ENCODE measurements around the gene P2RY2. TPM values are rescaled to one million over a fixed set of nuclear protein-coding genes. Genes with fewer than 3 reads are reported as not detected.

P2RY2 gene
- polyA plus RNA-seq, 1 of the 3 experiments (the other 2 are of a cell fraction), result 0.12 TPM

DNA sequence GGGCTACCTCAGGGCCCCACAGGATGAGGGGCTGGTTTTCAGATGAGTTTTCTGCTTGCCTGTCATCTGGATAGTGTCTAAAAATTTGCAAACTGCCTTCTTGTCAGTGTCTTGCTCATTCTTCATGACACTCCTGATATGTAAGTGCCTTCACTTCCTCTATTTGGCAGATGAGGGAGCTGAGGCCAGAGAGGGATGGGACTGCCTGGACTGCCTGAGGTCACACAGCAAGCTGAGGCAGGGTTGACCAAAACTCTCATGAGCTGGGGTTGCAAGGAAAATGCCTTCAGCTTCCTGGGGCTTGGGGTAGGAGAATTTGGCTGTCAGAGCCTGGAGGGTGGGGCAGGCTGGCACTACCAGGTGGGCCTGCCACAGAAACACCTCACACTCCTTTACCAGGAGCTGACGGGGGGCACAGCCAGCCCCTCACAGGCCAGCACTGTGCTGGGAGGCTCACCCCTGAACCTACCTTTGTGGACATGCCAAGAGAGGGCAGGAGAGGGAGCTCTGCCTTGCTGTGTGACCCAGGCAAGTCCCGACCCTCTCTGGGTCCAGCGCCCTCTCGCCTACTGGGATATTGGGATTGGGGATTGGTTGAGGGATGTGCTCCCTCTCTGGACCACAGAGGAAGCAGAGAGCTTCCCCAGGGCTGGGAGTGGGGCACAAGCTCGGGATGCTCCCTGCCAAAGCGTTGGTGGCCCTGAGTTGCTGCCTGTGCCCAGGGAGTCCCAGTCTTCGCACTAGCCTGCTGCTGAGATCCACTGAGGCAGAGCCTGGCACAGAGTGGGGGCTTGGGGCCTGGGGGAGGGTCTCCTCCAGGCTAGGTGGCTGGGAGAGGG lies 52.2 kb downstream of the P2RY2 start:
- Histone ChIP-seq H3K27ac (ENCODE audit: low read depth in 2 of 2, low read length in 1 of 2) (peak overlapping the region in 1 of 2 experiments; percentile 97; a peak in 2 of 4 replicates), H4K20me1 (ENCODE audit: insufficient read depth) (no peaks in the 10 kb centered on the region), H3K4me2 (no peak overlapping the region), H3F3A (replicated peaks; ENCODE audit: insufficient read depth) (no peaks in the 10 kb centered on the region), H3K9me3 (no peaks in the 10 kb centered on the region), H3K4me1 (ENCODE audit: control insufficient read depth in 1 of 2, insufficient read depth in 2 of 2, low read depth in 1 of 2, low read length in 1 of 2) (peaks cover 3 to 59% of the 10 kb centered on the region in 2 experiments; a peak in 2 of 4 replicates), H3K9ac (no peak overlapping the region), H3K27me3 (ENCODE audit: insufficient read depth) (no peaks in the 10 kb centered on the region), H3K9me2 (no peaks in the 10 kb centered on the region), H2AFZ (ENCODE audit: low read depth) (no peak overlapping the region), H3K79me2 (ENCODE audit: insufficient read depth) (no peaks in the 10 kb centered on the region), H3K36me3 (replicated peaks in 1 of 2; ENCODE audit: control insufficient read depth in 1 of 2, insufficient read depth in 2 of 2, low read length in 1 of 2) (no peaks in the 10 kb centered on the region), H3K4me3 (ENCODE audit: low read depth in 2 of 2, low read length in 1 of 2) (no peak overlapping the region)
- ChIA-PET POLR2A (interaction anchor here (1.0 to 1.2 kb wide), 2 partner anchors 25 to 128 kb away, joined by 3 to 4 read pairs; partner anchors contain the start of gene FCHSD2), CTCF (interaction anchor here (1.1 to 15.0 kb wide), 7 partner anchors 12 to 480 kb away, joined by 3 to 179 read pairs (median 5); no protein-coding TSS in a partner anchor)
- 100% methylated on average over 5 of the region's 7 CpGs for WGBS (ENCODE audit: low lambda C conversion rate)
- TF ChIP-seq TAF1 (IDR thresholded peaks at IDR 0.05; ENCODE audit: borderline replicate concordance, low read depth, low read length), result no peak
- no peak for TF ChIP-seq MAX (IDR thresholded peaks at IDR 0.05; ENCODE audit: low read depth)
- peak in 1 of 2 experiments; percentile 27; a peak in 1 of 4 replicates for TF ChIP-seq EP300 (IDR thresholded peaks at IDR 0.05; ENCODE audit: borderline replicate concordance in 1 of 2, low read depth in 1 of 2, low read length in 1 of 2)
- TF ChIP-seq FOSL2 (IDR thresholded peaks at IDR 0.05; ENCODE audit: borderline replicate concordance, low read depth), result no peak
- TF ChIP-seq RAD21 (IDR thresholded peaks at IDR 0.05; ENCODE audit: low read length), result no peak
- TF ChIP-seq TCF12 (IDR thresholded peaks at IDR 0.05), result peak; percentile 13; the same call in 1 of the 2 replicates
- no peak for TF ChIP-seq SMC3 (IDR thresholded peaks at IDR 0.05; ENCODE audit: low read depth, low read length)
- no peak for TF ChIP-seq SIN3A (IDR thresholded peaks at IDR 0.05; ENCODE audit: borderline replicate concordance, low read depth, low read length)
- DNase-seq, result no peak

DNA sequence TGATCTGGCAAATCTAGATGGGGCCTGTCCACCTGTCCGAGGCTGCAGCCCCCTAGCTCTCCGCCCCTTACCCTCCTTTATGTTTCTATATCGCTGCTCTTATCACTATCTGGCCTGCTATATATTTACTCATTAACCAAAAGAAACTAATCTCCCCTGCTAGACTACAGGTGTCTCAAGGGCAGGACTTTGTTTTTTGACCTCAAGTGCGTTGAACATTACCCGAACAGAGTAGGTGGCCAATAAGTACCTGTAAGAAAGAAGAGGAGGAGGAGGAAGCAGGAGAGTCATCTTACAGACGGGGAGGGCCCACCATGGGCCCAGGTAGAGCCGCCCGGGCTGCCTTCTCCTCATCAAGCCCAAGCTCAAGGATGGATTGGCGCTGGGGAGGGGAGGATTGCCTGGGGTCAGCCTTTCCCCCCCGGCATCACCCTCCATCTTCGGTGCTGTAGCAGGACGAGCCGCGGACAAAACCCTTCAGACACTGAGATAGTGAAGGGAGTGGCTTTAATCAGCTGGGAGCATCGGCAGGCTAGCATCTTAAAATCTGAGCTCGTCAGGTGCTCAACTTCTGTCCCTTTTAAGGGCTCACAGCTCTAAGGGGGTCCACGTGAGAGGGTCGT lies 52.9 kb downstream of the P2RY2 start:
- no peak overlapping the region for H3K4me3 ChIP-seq (ENCODE audit: low read depth in 2 of 2, low read length in 1 of 2)
- 77% methylated on average over 10 of the region's 18 CpGs for WGBS (ENCODE audit: low lambda C conversion rate)
- no peaks in the 10 kb centered on the region for H3K79me2 ChIP-seq (ENCODE audit: insufficient read depth)
- DNase-seq, result no peak
- peaks cover 3 to 62% of the 10 kb centered on the region in 2 experiments; a peak in 2 of 4 replicates for H3K4me1 ChIP-seq (ENCODE audit: control insufficient read depth in 1 of 2, insufficient read depth in 2 of 2, low read depth in 1 of 2, low read length in 1 of 2)
- TF ChIP-seq SMC3 (IDR thresholded peaks at IDR 0.05; ENCODE audit: low read depth, low read length) (no peak), EZH2phosphoT487 (IDR thresholded peaks at IDR 0.05; ENCODE audit: borderline replicate concordance, low read depth) (no peak), TCF12 (IDR thresholded peaks at IDR 0.05) (no peak), TEAD4 (IDR thresholded peaks at IDR 0.05; ENCODE audit: borderline replicate concordance, insufficient read depth) (no peak), ELF1 (IDR thresholded peaks at IDR 0.05) (no peak), RAD21 (IDR thresholded peaks at IDR 0.05; ENCODE audit: low read length) (no peak), EP300 (IDR thresholded peaks at IDR 0.05; ENCODE audit: borderline replicate concordance in 1 of 2, low read depth in 1 of 2, low read length in 1 of 2) (no peak), FOXM1 (IDR thresholded peaks at IDR 0.05; ENCODE audit: low read depth) (no peak), GABPA (IDR thresholded peaks at IDR 0.05; ENCODE audit: low read depth) (no peak), MEF2A (IDR thresholded peaks at IDR 0.05; ENCODE audit: borderline replicate concordance, low read depth) (no peak), ZBTB33 (IDR thresholded peaks at IDR 0.05; ENCODE audit: borderline replicate concordance, low read depth) (no peak), MXI1 (IDR thresholded peaks at IDR 0.05; ENCODE audit: low read depth, low read length) (no peak), NFIC (IDR thresholded peaks at IDR 0.05; ENCODE audit: borderline replicate concordance) (no peak), FOXJ3 (CRISPR knock-in tag; IDR thresholded peaks at IDR 0.05) (no peak), NRF1 (IDR thresholded peaks at IDR 0.05; ENCODE audit: low read depth, low read length) (no peak)
- TF ChIP-seq, protein P1, sequence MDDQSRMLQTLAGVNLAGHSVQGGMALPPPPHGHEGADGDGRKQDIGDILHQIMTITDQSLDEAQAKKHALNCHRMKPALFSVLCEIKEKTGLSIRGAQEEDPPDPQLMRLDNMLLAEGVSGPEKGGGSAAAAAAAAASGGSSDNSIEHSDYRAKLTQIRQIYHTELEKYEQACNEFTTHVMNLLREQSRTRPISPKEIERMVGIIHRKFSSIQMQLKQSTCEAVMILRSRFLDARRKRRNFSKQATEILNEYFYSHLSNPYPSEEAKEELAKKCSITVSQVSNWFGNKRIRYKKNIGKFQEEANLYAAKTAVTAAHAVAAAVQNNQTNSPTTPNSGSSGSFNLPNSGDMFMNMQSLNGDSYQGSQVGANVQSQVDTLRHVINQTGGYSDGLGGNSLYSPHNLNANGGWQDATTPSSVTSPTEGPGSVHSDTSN (IDR thresholded peaks at IDR 0.05), result no peak
- peak overlapping the region in 1 of 2 experiments; percentile 97; a peak in 2 of 4 replicates for H3K27ac ChIP-seq (ENCODE audit: low read depth in 2 of 2, low read length in 1 of 2)
- H3K27me3 ChIP-seq (ENCODE audit: insufficient read depth), result no peaks in the 10 kb centered on the region
- no peak overlapping the region for H2AFZ ChIP-seq (ENCODE audit: low read depth)
- no peak overlapping the region for H3K9ac ChIP-seq
- CTCF ChIA-PET, result interaction anchor here (1.1 to 15.0 kb wide), 5 partner anchors 13 to 80 kb away, joined by 3 to 179 read pairs (median 5); no protein-coding TSS in a partner anchor
- no peaks in the 10 kb centered on the region for H3K9me2 ChIP-seq
- no peaks in the 10 kb centered on the region for H4K20me1 ChIP-seq (ENCODE audit: insufficient read depth)
- H3K36me3 ChIP-seq (replicated peaks in 1 of 2; ENCODE audit: control insufficient read depth in 1 of 2, insufficient read depth in 2 of 2, low read length in 1 of 2), result no peaks in the 10 kb centered on the region
- no peaks in the 10 kb centered on the region for H3K9me3 ChIP-seq
- POLR2A ChIA-PET, result interaction anchor here (1.0 kb wide), 1 partner anchor 26 kb away, joined by 3 read pairs; no protein-coding TSS in a partner anchor
- H3F3A ChIP-seq (replicated peaks; ENCODE audit: insufficient read depth), result no peaks in the 10 kb centered on the region
- H3K4me2 ChIP-seq, result no peak overlapping the region
